ENCODE data around the gene SLC39A10.
"Not testable (repeated sequence)": the region's sequence is repeated elsewhere in the genome, so short reads cannot be mapped to it uniquely, and the experiment has no call there.

SLC39A10 gene

DNA sequence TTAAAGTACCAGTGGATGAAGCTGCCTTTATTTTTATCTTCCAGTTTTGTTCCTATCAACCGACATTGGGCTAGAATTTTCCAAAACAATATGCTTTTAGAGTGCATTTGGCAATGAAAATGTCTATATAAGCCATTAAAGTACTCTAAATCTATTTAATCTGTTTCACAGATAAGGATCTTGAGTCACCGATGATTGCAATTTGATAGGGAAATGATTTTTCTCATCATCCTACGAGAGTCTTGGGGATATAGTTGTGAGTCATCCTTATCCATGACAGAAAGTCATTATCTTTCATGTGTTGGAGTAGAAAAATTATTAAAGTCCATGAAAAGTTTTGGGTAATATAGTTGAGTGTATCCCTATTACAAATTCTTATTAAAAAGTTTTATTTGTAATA is 26.1 kb downstream of the SLC39A10 start:
- H3K9me3 ChIP-seq (replicated peaks in 1 of 2; ENCODE audit: control insufficient read depth in 2 of 2, insufficient read depth in 1 of 2, low read depth in 1 of 2, low read length in 2 of 2), result peaks cover 3 to 6% of the 10 kb centered on the region in 2 donors
- H3K4me3 ChIP-seq (ENCODE audit: low read length in 2 of 2), result no peak overlapping the region
- no peak overlapping the region for H3K4ac ChIP-seq (ENCODE audit: low read length)
- H3K79me1 ChIP-seq (ENCODE audit: low read depth, low read length), result no peaks in the 10 kb centered on the region
- no peak overlapping the region for H2BK12ac ChIP-seq (ENCODE audit: low read length)
- no peaks in the 10 kb centered on the region for H3K27me3 ChIP-seq (ENCODE audit: control insufficient read depth in 3 of 3, insufficient read depth in 3 of 3, low read depth in 1 of 3, low read length in 3 of 3)
- DNase-seq (ENCODE audit: low spot score), result no peak
- H3K4me1 ChIP-seq (ENCODE audit: control insufficient read depth in 2 of 2, insufficient read depth in 1 of 2, low read depth in 1 of 2, low read length in 2 of 2), result peaks cover 2 to 6% of the 10 kb centered on the region in 2 donors
- H3K27ac ChIP-seq (replicated peaks; ENCODE audit: low read length), result no peak overlapping the region
- no peak overlapping the region for H3K23ac ChIP-seq (ENCODE audit: low read depth, low read length, poor library complexity)
- no peak overlapping the region for H2BK120ac ChIP-seq (ENCODE audit: low read depth, low read length)
- no CpG with 5 or more reads among the region's 3 CpGs for WGBS, 2 donors (ENCODE audit: extremely low coverage in 2 of 2, insufficient read length in 2 of 2, insufficient replicate concordance in 1 of 2)
- no peak overlapping the region for H2BK5ac ChIP-seq (ENCODE audit: low read length)
- H3K9ac ChIP-seq (ENCODE audit: low read depth, low read length, poor library complexity), result no peak overlapping the region
- H3K14ac ChIP-seq (ENCODE audit: low read length), result no peak overlapping the region
- H2BK15ac ChIP-seq (ENCODE audit: low read length), result no peak overlapping the region
- H3K4me2 ChIP-seq (ENCODE audit: insufficient read depth, low read length, poor library complexity, severe bottlenecking), result no peak overlapping the region
- no peak overlapping the region for H2AK5ac ChIP-seq (ENCODE audit: low read depth, low read length)
- H4K8ac ChIP-seq (ENCODE audit: low read depth, low read length), result no peak overlapping the region
- H3K18ac ChIP-seq (ENCODE audit: low read length), result no peak overlapping the region
- no peak overlapping the region for H2AFZ ChIP-seq (ENCODE audit: low read length)
- no peak overlapping the region for H4K91ac ChIP-seq (ENCODE audit: low read depth, low read length, poor library complexity)
- H3K36me3 ChIP-seq (replicated peaks in 1 of 2; ENCODE audit: control insufficient read depth in 2 of 2, insufficient read depth in 2 of 2, low read length in 2 of 2), result peaks cover 5 to 46% of the 10 kb centered on the region in 2 donors

- Histone ChIP-seq H2BK12ac (ENCODE audit: low read length) (no peak overlapping the region), H4K8ac (ENCODE audit: low read depth, low read length) (no peak overlapping the region), H2BK5ac (ENCODE audit: low read length) (no peak overlapping the region), H3K9ac (ENCODE audit: low read depth, low read length, poor library complexity) (no peak overlapping the region), H3K4me1 (ENCODE audit: control insufficient read depth in 2 of 2, insufficient read depth in 1 of 2, low read depth in 1 of 2, low read length in 2 of 2) (peaks cover 4 to 6% of the 10 kb centered on the region in 2 donors), H4K91ac (ENCODE audit: low read depth, low read length, poor library complexity) (no peak overlapping the region), H3K4me3 (ENCODE audit: low read length in 2 of 2) (no peak overlapping the region), H2AFZ (ENCODE audit: low read length) (no peak overlapping the region), H2AK5ac (ENCODE audit: low read depth, low read length) (no peak overlapping the region), H2BK15ac (ENCODE audit: low read length) (no peak overlapping the region), H3K14ac (ENCODE audit: low read length) (no peak overlapping the region), H3K79me1 (ENCODE audit: low read depth, low read length) (no peaks in the 10 kb centered on the region), H3K18ac (ENCODE audit: low read length) (no peak overlapping the region), H3K27me3 (ENCODE audit: control insufficient read depth in 3 of 3, insufficient read depth in 3 of 3, low read depth in 1 of 3, low read length in 3 of 3) (no peaks in the 10 kb centered on the region), H3K4me2 (ENCODE audit: insufficient read depth, low read length, poor library complexity, severe bottlenecking) (no peak overlapping the region), H3K27ac (replicated peaks; ENCODE audit: low read length) (peak overlapping the region; percentile 85), H3K23ac (ENCODE audit: low read depth, low read length, poor library complexity) (no peak overlapping the region), H3K36me3 (replicated peaks in 1 of 2; ENCODE audit: control insufficient read depth in 2 of 2, insufficient read depth in 2 of 2, low read length in 2 of 2) (peaks cover 3 to 41% of the 10 kb centered on the region in 2 donors), H3K4ac (ENCODE audit: low read length) (no peak overlapping the region), H2BK120ac (ENCODE audit: low read depth, low read length) (no peak overlapping the region), H3K9me3 (replicated peaks in 1 of 2; ENCODE audit: control insufficient read depth in 2 of 2, insufficient read depth in 1 of 2, low read depth in 1 of 2, low read length in 2 of 2) (peaks cover 2 to 10% of the 10 kb centered on the region in 2 donors)
- no peak for DNase-seq (ENCODE audit: low spot score)
These were observed 29.5 kb downstream of the SLC39A10 start for GRCh38 chr2:195686564-195686963.

- Histone ChIP-seq H3K27me3 (ENCODE audit: control insufficient read depth in 3 of 3, insufficient read depth in 3 of 3, low read depth in 1 of 3, low read length in 3 of 3) (no peaks in the 10 kb centered on the region), H3K18ac (ENCODE audit: low read length) (no peak overlapping the region), H2AK5ac (ENCODE audit: low read depth, low read length) (no peak overlapping the region), H4K8ac (ENCODE audit: low read depth, low read length) (no peak overlapping the region), H2BK5ac (ENCODE audit: low read length) (no peak overlapping the region), H3K14ac (ENCODE audit: low read length) (no peak overlapping the region), H4K91ac (ENCODE audit: low read depth, low read length, poor library complexity) (no peak overlapping the region), H3K4me3 (ENCODE audit: low read length in 2 of 2) (no peak overlapping the region), H3K27ac (replicated peaks; ENCODE audit: low read length) (no peak overlapping the region), H3K4ac (ENCODE audit: low read length) (no peak overlapping the region), H3K79me1 (ENCODE audit: low read depth, low read length) (no peaks in the 10 kb centered on the region), H2BK120ac (ENCODE audit: low read depth, low read length) (no peak overlapping the region), H2BK15ac (ENCODE audit: low read length) (no peak overlapping the region), H3K9me3 (replicated peaks in 1 of 2; ENCODE audit: control insufficient read depth in 2 of 2, insufficient read depth in 1 of 2, low read depth in 1 of 2, low read length in 2 of 2) (peaks cover 2 to 10% of the 10 kb centered on the region in 2 donors), H3K4me2 (ENCODE audit: insufficient read depth, low read length, poor library complexity, severe bottlenecking) (no peak overlapping the region), H3K9ac (ENCODE audit: low read depth, low read length, poor library complexity) (no peak overlapping the region), H2AFZ (ENCODE audit: low read length) (no peak overlapping the region), H3K4me1 (ENCODE audit: control insufficient read depth in 2 of 2, insufficient read depth in 1 of 2, low read depth in 1 of 2, low read length in 2 of 2) (peaks cover 4 to 6% of the 10 kb centered on the region in 2 donors), H3K36me3 (replicated peaks in 1 of 2; ENCODE audit: control insufficient read depth in 2 of 2, insufficient read depth in 2 of 2, low read length in 2 of 2) (peaks cover 3 to 31% of the 10 kb centered on the region in 2 donors), H2BK12ac (ENCODE audit: low read length) (no peak overlapping the region), H3K23ac (ENCODE audit: low read depth, low read length, poor library complexity) (no peak overlapping the region)
- WGBS, 2 donors (ENCODE audit: extremely low coverage in 2 of 2, insufficient read length in 2 of 2, insufficient replicate concordance in 1 of 2), result no CpG with 5 or more reads among the region's 2 CpGs
- DNase-seq (ENCODE audit: low spot score), result peak; percentile 80
These were observed 30.5 kb downstream of the SLC39A10 start for GRCh38 chr2:195687320-195688086.

- not testable (repeated sequence) for H2AFZ ChIP-seq (ENCODE audit: low read length); H4K91ac ChIP-seq (ENCODE audit: low read depth, low read length, poor library complexity); H3K27me3 ChIP-seq (ENCODE audit: control insufficient read depth in 3 of 3, insufficient read depth in 3 of 3, low read depth in 1 of 3, low read length in 3 of 3); H2BK15ac ChIP-seq (ENCODE audit: low read length); H3K79me1 ChIP-seq (ENCODE audit: low read depth, low read length); H2AK5ac ChIP-seq (ENCODE audit: low read depth, low read length); H3K14ac ChIP-seq (ENCODE audit: low read length); H2BK5ac ChIP-seq (ENCODE audit: low read length); H2BK12ac ChIP-seq (ENCODE audit: low read length); H3K27ac ChIP-seq (replicated peaks; ENCODE audit: low read length); H3K4me3 ChIP-seq (ENCODE audit: low read length in 2 of 2); H3K18ac ChIP-seq (ENCODE audit: low read length); H3K23ac ChIP-seq (ENCODE audit: low read depth, low read length, poor library complexity); DNase-seq (ENCODE audit: low spot score); H3K36me3 ChIP-seq (replicated peaks in 1 of 2; ENCODE audit: control insufficient read depth in 2 of 2, insufficient read depth in 2 of 2, low read length in 2 of 2); H4K8ac ChIP-seq (ENCODE audit: low read depth, low read length); H3K9ac ChIP-seq (ENCODE audit: low read depth, low read length, poor library complexity); H3K4ac ChIP-seq (ENCODE audit: low read length); H2BK120ac ChIP-seq (ENCODE audit: low read depth, low read length); H3K4me1 ChIP-seq (ENCODE audit: control insufficient read depth in 2 of 2, insufficient read depth in 1 of 2, low read depth in 1 of 2, low read length in 2 of 2); H3K4me2 ChIP-seq (ENCODE audit: insufficient read depth, low read length, poor library complexity, severe bottlenecking)
- peaks cover 14 to 15% of the 10 kb centered on the region in 2 donors for H3K9me3 ChIP-seq (replicated peaks in 1 of 2; ENCODE audit: control insufficient read depth in 2 of 2, insufficient read depth in 1 of 2, low read depth in 1 of 2, low read length in 2 of 2)
- WGBS, 2 donors (ENCODE audit: extremely low coverage in 2 of 2, insufficient read length in 2 of 2, insufficient replicate concordance in 1 of 2), result no CpG with 5 or more reads among the region's 3 CpGs
These were observed 35.5 kb downstream of the SLC39A10 start for GRCh38 chr2:195692531-195692930.
